Esophagus muscularis mucosa (tissue), 4 donors: ENCODE measurements around the gene P2RY2. TPM values are rescaled to one million over a fixed set of nuclear protein-coding genes. Genes with fewer than 3 reads are reported as not detected.

ENCODE experiments used
- DNase-seq: peaks from one replicate; pipeline ENCODE4 v3.0.0-alpha.2; 2017; ENCODE audit errors: extremely low spot score
- H3K27ac ChIP-seq, 4 donors: fragments of 200-600 bp; sonication (generic); replicated peaks in 1 of 4; 1 replicate in 3 of 4; 2 replicates in 1 of 4; pipeline ENCODE4 v1.5.1; 2016 to 2019; ENCODE audit warnings: mild to moderate bottlenecking in 1 of 4
- H3K27me3 ChIP-seq, 4 donors: fragments of 200-600 bp; sonication (generic); one replicate each; pipeline versions ENCODE4 v1.5.1 to v1.6.0; 2016 to 2019
- H3K36me3 ChIP-seq, 4 donors: fragments of 200-600 bp; sonication (generic); one replicate each; pipeline ENCODE4 v1.5.1; 2016 to 2019
- H3K4me1 ChIP-seq, 4 donors: fragments of 200-600 bp; sonication (generic); one replicate each; pipeline ENCODE4 v1.5.1; 2016 to 2019
- H3K4me3 ChIP-seq, 4 donors: fragments of 200-600 bp; sonication (generic); 1 replicate in 2 of 4; 2 replicates in 2 of 4; pipeline ENCODE4 v1.5.1; 2016 to 2019; ENCODE audit warnings: mild to moderate bottlenecking in 4 of 4, moderate library complexity in 1 of 4
- H3K9me3 ChIP-seq, 4 donors: fragments of 200-600 bp; sonication (generic); 1 replicate in 3 of 4; 2 replicates in 1 of 4; pipeline ENCODE4 v1.5.1; 2016 to 2019
- EP300 ChIP-seq: sonication (generic); formaldehyde crosslinking; IDR thresholded peaks from one replicate; pipeline ENCODE4 v1.6.1; 2017; ENCODE audit warnings: antibody characterized with exemption
- POLR2A ChIP-seq: fragments of 450-650 bp; IDR thresholded peaks from one replicate; pipeline ENCODE4 v1.6.1; 2017; ENCODE audit warnings: antibody characterized with exemption, moderate library complexity, mild to moderate bottlenecking, low read depth
- POLR2AphosphoS5 ChIP-seq, 2 donors: sonication (generic); formaldehyde crosslinking; IDR thresholded peaks; one replicate each; pipeline ENCODE4 v1.6.1; 2017; ENCODE audit warnings: antibody characterized with exemption in 2 of 2
- WGBS: methylation state at CpG from one replicate; pipeline ENCODE4 v1.1.5; 2018; 5-methylcytosine and 5-hydroxymethylcytosine counted together
- intact Hi-C: fragments of 100-400 bp; cut with DNase I; formaldehyde crosslinking; loops from one replicate; pipeline ENCODE4 v1.15.1; 2023
- total RNA-seq, 4 donors: library from RNA; depleted of rRNA; stranded (reverse); fragments of >200 nt; gene quantifications; one replicate each; pipeline versions ENCODE4 v1.1.0 to v1.2.1, GENCODE V29; 2016
- TF ChIP-seq, protein P1 (sequence below), 3 experiments: fragments of 200-600 bp in 2 of 3; fragments of 450-650 bp in 1 of 3; sonication (generic) in 2 of 3; IDR thresholded peaks; one replicate each; pipeline ENCODE4 v1.5.1; 2017 to 2019; ENCODE audit warnings: antibody characterized with exemption in 3 of 3, mild to moderate bottlenecking in 2 of 3, moderate library complexity in 1 of 3

P2RY2 gene
- total RNA-seq, 4 donors from 2014 or later, result 0.32 to 0.83 (median 0.52) TPM; not detected in 1

GRCh38 chr11:73190557-73190885 is 27.6 kb upstream of the P2RY2 start:
- DNase-seq, result no peak
- H3K9me3 ChIP-seq, result no peaks in the 10 kb centered on the region
- TF ChIP-seq EP300 (no peak), POLR2AphosphoS5 (IDR thresholded peaks at IDR 0.05) (no peak), POLR2A (no peak)
- 100% methylated on average over 3 of the region's 3 CpGs for WGBS
- no peak overlapping the region for H3K4me3 ChIP-seq
- peaks cover 0 to 5% (median 0%) of the 10 kb centered on the region in 4 donors for H3K27me3 ChIP-seq
- H3K36me3 ChIP-seq, result no peaks in the 10 kb centered on the region
- intact Hi-C loops, result no loop called here
- H3K27ac ChIP-seq, result no peak overlapping the region
- H3K4me1 ChIP-seq, result peaks cover 10 to 17% (median 10%) of the 10 kb centered on the region in 4 donors

- peaks cover 10 to 15% (median 10%) of the 10 kb centered on the region in 4 donors for H3K4me1 ChIP-seq
- no peak overlapping the region for H3K4me3 ChIP-seq
- WGBS, result 100% methylated on average over 1 of the region's 6 CpGs
- no peak for DNase-seq
- H3K9me3 ChIP-seq, result no peaks in the 10 kb centered on the region
- intact Hi-C loops, result no loop called here
- no peaks in the 10 kb centered on the region for H3K27me3 ChIP-seq
- no peaks in the 10 kb centered on the region for H3K36me3 ChIP-seq
- TF ChIP-seq, protein P1, sequence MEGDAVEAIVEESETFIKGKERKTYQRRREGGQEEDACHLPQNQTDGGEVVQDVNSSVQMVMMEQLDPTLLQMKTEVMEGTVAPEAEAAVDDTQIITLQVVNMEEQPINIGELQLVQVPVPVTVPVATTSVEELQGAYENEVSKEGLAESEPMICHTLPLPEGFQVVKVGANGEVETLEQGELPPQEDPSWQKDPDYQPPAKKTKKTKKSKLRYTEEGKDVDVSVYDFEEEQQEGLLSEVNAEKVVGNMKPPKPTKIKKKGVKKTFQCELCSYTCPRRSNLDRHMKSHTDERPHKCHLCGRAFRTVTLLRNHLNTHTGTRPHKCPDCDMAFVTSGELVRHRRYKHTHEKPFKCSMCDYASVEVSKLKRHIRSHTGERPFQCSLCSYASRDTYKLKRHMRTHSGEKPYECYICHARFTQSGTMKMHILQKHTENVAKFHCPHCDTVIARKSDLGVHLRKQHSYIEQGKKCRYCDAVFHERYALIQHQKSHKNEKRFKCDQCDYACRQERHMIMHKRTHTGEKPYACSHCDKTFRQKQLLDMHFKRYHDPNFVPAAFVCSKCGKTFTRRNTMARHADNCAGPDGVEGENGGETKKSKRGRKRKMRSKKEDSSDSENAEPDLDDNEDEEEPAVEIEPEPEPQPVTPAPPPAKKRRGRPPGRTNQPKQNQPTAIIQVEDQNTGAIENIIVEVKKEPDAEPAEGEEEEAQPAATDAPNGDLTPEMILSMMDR (IDR thresholded peaks at IDR 0.05), result no peak
- no peak for TF ChIP-seq EP300
- TF ChIP-seq POLR2AphosphoS5 (IDR thresholded peaks at IDR 0.05), result no peak
- TF ChIP-seq POLR2A, result no peak
- H3K27ac ChIP-seq, result no peak overlapping the region
Observed at GRCh38 chr11:73191151-73191550, 26.9 kb upstream of the P2RY2 start.

- Histone ChIP-seq H3K36me3 (no peaks in the 10 kb centered on the region), H3K4me1 (peaks cover 10 to 15% (median 10%) of the 10 kb centered on the region in 4 donors), H3K9me3 (no peaks in the 10 kb centered on the region), H3K27ac (no peak overlapping the region), H3K4me3 (no peak overlapping the region), H3K27me3 (no peaks in the 10 kb centered on the region)
- 100% methylated on average over 1 of the region's 1 CpG for WGBS
- intact Hi-C loops, result no loop called here
- TF ChIP-seq, protein P1 (IDR thresholded peaks at IDR 0.05), result no peak
- no peak for TF ChIP-seq EP300
- no peak for TF ChIP-seq POLR2AphosphoS5 (IDR thresholded peaks at IDR 0.05)
- no peak for TF ChIP-seq POLR2A
- no peak for DNase-seq
Observed at GRCh38 chr11:73192272-73192671, 25.8 kb upstream of the P2RY2 start.

- H3K27me3 ChIP-seq, result no peaks in the 10 kb centered on the region
- H3K4me3 ChIP-seq, result no peak overlapping the region
- 74% methylated on average over 13 of the region's 13 CpGs for WGBS
- H3K9me3 ChIP-seq, result no peaks in the 10 kb centered on the region
- no peak overlapping the region for H3K27ac ChIP-seq
- intact Hi-C loops, result no loop called here
- H3K4me1 ChIP-seq, result peaks cover 2 to 8% (median 3%) of the 10 kb centered on the region in 4 donors
- DNase-seq, result no peak
- no peak for TF ChIP-seq EP300
- TF ChIP-seq POLR2A, result no peak
- TF ChIP-seq POLR2AphosphoS5 (IDR thresholded peaks at IDR 0.05), result no peak
- TF ChIP-seq, protein P1 (IDR thresholded peaks at IDR 0.05), result no peak
- no peaks in the 10 kb centered on the region for H3K36me3 ChIP-seq
Observed at GRCh38 chr11:73193251-73194033, 24.6 kb upstream of the P2RY2 start.

GRCh38 chr11:73194034-73194507 is 24.0 kb upstream of the P2RY2 start:
- intact Hi-C loops, result no loop called here
- H3K27me3 ChIP-seq, result no peaks in the 10 kb centered on the region
- TF ChIP-seq EP300 (no peak), POLR2A (no peak), POLR2AphosphoS5 (IDR thresholded peaks at IDR 0.05) (no peak)
- TF ChIP-seq, protein P1 (IDR thresholded peaks at IDR 0.05), result no peak
- no peak for DNase-seq
- H3K4me3 ChIP-seq, result no peak overlapping the region
- H3K27ac ChIP-seq, result no peak overlapping the region
- H3K9me3 ChIP-seq, result no peaks in the 10 kb centered on the region
- peaks cover 0 to 7% (median 0%) of the 10 kb centered on the region in 4 donors for H3K4me1 ChIP-seq
- 100% methylated on average over 1 of the region's 3 CpGs for WGBS
- H3K36me3 ChIP-seq, result no peaks in the 10 kb centered on the region
